Dermis microvascular lymphatic vessel endothelial cell (primary cell): ENCODE measurements around the gene AMZ1. TPM values are rescaled to one million over a fixed set of nuclear protein-coding genes. Genes with fewer than 3 reads are reported as not detected.
"Not testable (repeated sequence)": the region's sequence is repeated elsewhere in the genome, so short reads cannot be mapped to it uniquely, and the experiment has no call there.

Source experiments
- DNase-seq, 2 donors: peaks; one replicate each; pipeline versions ENCODE4 v3.0.0 to v3.0.0-alpha.2; 2010; ENCODE audit warnings: low read depth in 2 of 2
- total RNA-seq: library from RNA; depleted of rRNA; stranded (reverse); fragments of >200 nt; gene quantifications from 2 replicates; pipeline ENCODE4 v1.2.1, GENCODE V29; 2014

AMZ1 gene
- total RNA-seq, 1 donor from 2014 or later = under 0.01 TPM

- no peak for DNase-seq
Observed at GRCh38 chr7:2667843-2668242, 20.2 kb upstream of the AMZ1 start.

GRCh38 chr7:2668401-2668800, 19.6 kb upstream of the AMZ1 start:
- DNase-seq = no peak

- no peak for DNase-seq
Observed at GRCh38 chr7:2670171-2670570, 17.8 kb upstream of the AMZ1 start.

- peak; percentile 14 to 60 for DNase-seq
Observed at GRCh38 chr7:2670720-2671391, 17.1 kb upstream of the AMZ1 start.

GRCh38 chr7:2673214-2673613, 14.8 kb upstream of the AMZ1 start:
- DNase-seq = not testable (repeated sequence)

GRCh38 chr7:2673934-2674333, 14.1 kb upstream of the AMZ1 start:
- no peak for DNase-seq

- DNase-seq = no peak
Observed at GRCh38 chr7:2675256-2675764, 12.7 kb upstream of the AMZ1 start.

GRCh38 chr7:2676576-2676975, 11.4 kb upstream of the AMZ1 start:
- DNase-seq = not testable (repeated sequence)

GRCh38 chr7:2678454-2678853, 9.5 kb upstream of the AMZ1 start:
- not testable (repeated sequence) for DNase-seq

GRCh38 chr7:2679135-2680127, 8.6 kb upstream of the AMZ1 start:
- not testable (repeated sequence) for DNase-seq

- DNase-seq = no peak
Observed at GRCh38 chr7:2680256-2680655, 7.7 kb upstream of the AMZ1 start.

- DNase-seq = peak; percentile 43 to 69
Observed at GRCh38 chr7:2680792-2681490, 7.1 kb upstream of the AMZ1 start.

- no peak for DNase-seq
Observed at GRCh38 chr7:2681929-2682799, 5.8 kb upstream of the AMZ1 start.

GRCh38 chr7:2684501-2684900, 3.5 kb upstream of the AMZ1 start:
- DNase-seq = no peak

GRCh38 chr7:2686101-2686500, 1.9 kb upstream of the AMZ1 start:
- DNase-seq = no peak

- DNase-seq = no peak
Observed at GRCh38 chr7:2687338-2687869, 598 bp upstream of the AMZ1 start.

GRCh38 chr7:2688409-2689342, 674 bp downstream of the AMZ1 start:
- no peak for DNase-seq

GRCh38 chr7:2689343-2689847, 1.4 kb downstream of the AMZ1 start:
- DNase-seq = no peak
